Thoracic aorta (tissue), 2 donors: ENCODE data around the gene ITGB3BP. TPM values are rescaled to one million over a fixed set of nuclear protein-coding genes. Genes with fewer than 3 reads are reported as not detected.

ENCODE experiments used
- ATAC-seq: fragments of 150-250 bp; one replicate; pipeline ENCODE4 v1.8.0; 2017; ENCODE audit warnings: low read depth; ENCODE audit not compliant: insufficient number of reproducible peaks, low FRiP score
- DNase-seq: peaks from one replicate; pipeline ENCODE4 v3.0.0-alpha.2; 2020; ENCODE audit warnings: low spot score
- H3K27ac ChIP-seq, 2 donors: fragments of 200-600 bp; sonication (generic); 1 replicate in 1 of 2; 2 replicates in 1 of 2; pipeline ENCODE4 v1.5.1; 2016; ENCODE audit warnings: mild to moderate bottlenecking in 2 of 2, moderate library complexity in 2 of 2
- H3K27me3 ChIP-seq: fragments of 200-600 bp; sonication (generic); replicated peaks from 2 replicates; pipeline ENCODE4 v1.6.0; 2016; ENCODE audit warnings: mild to moderate bottlenecking; ENCODE audit not compliant: insufficient read depth
- H3K36me3 ChIP-seq: fragments of 200-600 bp; sonication (generic); one replicate; pipeline ENCODE4 v1.5.1; 2016
- H3K4me1 ChIP-seq, 2 donors: fragments of 200-600 bp; sonication (generic); 1 replicate in 1 of 2; 2 replicates in 1 of 2; pipeline versions ENCODE4 v1.5.1 to v1.6.0; 2016; ENCODE audit warnings: low read depth in 2 of 2, mild to moderate bottlenecking in 1 of 2; ENCODE audit not compliant: control insufficient read depth in 1 of 2
- H3K4me3 ChIP-seq: fragments of 200-600 bp; sonication (generic); 2 replicates; pipeline ENCODE4 v1.5.1; 2016; ENCODE audit warnings: mild to moderate bottlenecking
- H3K9me3 ChIP-seq: fragments of 200-600 bp; sonication (generic); 2 replicates; pipeline ENCODE4 v1.5.1; 2016
- total RNA-seq, 2 donors: library from RNA; depleted of rRNA; stranded (reverse); fragments of >200 nt; gene quantifications; one replicate each; pipeline versions ENCODE4 v1.1.0 to v1.2.3, GENCODE V29; 2016
- TF ChIP-seq, protein P1 (sequence below): fragments of 200-600 bp; sonication (generic); IDR thresholded peaks from one replicate; pipeline ENCODE4 v1.5.1; 2019; ENCODE audit warnings: antibody characterized with exemption

Gene ITGB3BP
- total RNA-seq, 2 donors from 2014 or later = 7.1 to 29.5 TPM

- DNase-seq = no peak
- TF ChIP-seq, protein P1, sequence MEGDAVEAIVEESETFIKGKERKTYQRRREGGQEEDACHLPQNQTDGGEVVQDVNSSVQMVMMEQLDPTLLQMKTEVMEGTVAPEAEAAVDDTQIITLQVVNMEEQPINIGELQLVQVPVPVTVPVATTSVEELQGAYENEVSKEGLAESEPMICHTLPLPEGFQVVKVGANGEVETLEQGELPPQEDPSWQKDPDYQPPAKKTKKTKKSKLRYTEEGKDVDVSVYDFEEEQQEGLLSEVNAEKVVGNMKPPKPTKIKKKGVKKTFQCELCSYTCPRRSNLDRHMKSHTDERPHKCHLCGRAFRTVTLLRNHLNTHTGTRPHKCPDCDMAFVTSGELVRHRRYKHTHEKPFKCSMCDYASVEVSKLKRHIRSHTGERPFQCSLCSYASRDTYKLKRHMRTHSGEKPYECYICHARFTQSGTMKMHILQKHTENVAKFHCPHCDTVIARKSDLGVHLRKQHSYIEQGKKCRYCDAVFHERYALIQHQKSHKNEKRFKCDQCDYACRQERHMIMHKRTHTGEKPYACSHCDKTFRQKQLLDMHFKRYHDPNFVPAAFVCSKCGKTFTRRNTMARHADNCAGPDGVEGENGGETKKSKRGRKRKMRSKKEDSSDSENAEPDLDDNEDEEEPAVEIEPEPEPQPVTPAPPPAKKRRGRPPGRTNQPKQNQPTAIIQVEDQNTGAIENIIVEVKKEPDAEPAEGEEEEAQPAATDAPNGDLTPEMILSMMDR = no peak
- H3K36me3 ChIP-seq = no peaks in the 10 kb centered on the region
- H3K4me1 ChIP-seq = no peaks in the 10 kb centered on the region
- H3K27ac ChIP-seq = peak overlapping the region in 1 of 2 donors; percentile 44
- no peaks in the 10 kb centered on the region for H3K27me3 ChIP-seq
- no peaks in the 10 kb centered on the region for H3K9me3 ChIP-seq
- ATAC-seq = no peak
- H3K4me3 ChIP-seq = no peak overlapping the region
These were observed 24.7 kb upstream of the ITGB3BP start for GRCh38 chr1:63547621-63548294.

DNA sequence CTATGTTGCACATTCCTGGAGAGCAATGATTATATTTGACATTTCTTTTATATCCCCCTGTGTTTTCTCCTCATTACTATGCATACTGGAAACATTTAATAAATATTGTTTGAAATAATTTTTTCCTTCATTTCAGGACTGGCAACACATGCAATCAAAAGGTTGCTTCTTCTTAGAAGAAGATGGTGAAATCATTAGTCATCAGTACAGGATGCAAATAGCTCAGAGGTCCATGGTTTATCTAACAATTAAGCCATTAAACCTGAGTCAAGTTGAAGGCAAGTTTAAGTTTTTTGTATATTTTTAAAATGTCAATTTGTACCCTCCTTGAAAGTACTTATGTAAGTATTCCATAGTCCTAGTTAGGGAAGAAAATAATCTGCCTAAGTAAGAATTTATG lies 22.8 kb upstream of the ITGB3BP start:
- Histone ChIP-seq H3K27ac (no peak overlapping the region), H3K4me1 (no peaks in the 10 kb centered on the region), H3K36me3 (no peaks in the 10 kb centered on the region), H3K27me3 (no peaks in the 10 kb centered on the region), H3K9me3 (no peaks in the 10 kb centered on the region), H3K4me3 (no peak overlapping the region)
- TF ChIP-seq, protein P1 = no peak
- no peak for ATAC-seq
- no peak for DNase-seq

DNA sequence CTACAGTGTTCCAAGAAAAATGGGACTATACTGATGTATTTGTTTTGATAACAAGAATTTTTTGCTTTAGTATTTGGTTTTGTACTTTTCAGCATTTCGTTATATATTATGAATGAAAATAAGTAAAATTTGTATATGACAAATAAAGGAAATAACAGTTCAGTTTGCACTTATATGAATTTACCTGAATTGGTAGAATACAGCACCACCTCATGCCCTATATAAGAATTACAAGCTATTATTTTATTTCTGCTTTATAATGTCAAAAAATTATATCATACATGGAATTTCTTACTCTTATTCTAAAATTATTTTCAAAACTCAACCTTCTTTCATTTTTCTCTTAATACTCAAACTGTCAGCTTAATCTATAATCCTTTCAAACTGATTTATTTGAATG lies 14.9 kb upstream of the ITGB3BP start:
- H3K9me3 ChIP-seq = no peaks in the 10 kb centered on the region
- no peak for DNase-seq
- peaks cover 7% of the 10 kb centered on the region for H3K36me3 ChIP-seq
- H3K27me3 ChIP-seq = no peaks in the 10 kb centered on the region
- ATAC-seq = no peak
- no peak overlapping the region for H3K4me3 ChIP-seq
- TF ChIP-seq, protein P1 = no peak
- no peak overlapping the region for H3K27ac ChIP-seq
- no peaks in the 10 kb centered on the region for H3K4me1 ChIP-seq

DNA sequence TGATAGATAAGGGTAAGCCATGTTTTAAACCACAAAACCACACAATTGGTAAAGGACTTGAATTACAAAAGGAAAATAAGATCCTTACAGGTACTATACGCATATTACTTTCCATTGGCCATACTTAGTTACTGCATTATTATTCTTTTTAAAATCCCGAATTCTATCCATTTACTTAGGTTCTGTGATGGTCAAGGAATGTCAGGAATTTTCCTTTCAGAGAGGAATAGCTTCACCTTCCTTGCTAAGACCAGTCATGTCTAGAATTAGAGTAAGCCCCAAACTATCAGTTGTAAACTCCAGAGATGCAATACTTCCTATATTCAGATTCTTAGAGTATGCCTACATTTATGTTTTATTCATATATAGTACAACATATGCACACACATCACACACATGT lies 14.0 kb upstream of the ITGB3BP start:
- TF ChIP-seq, protein P1 = no peak
- Histone ChIP-seq H3K27ac (no peak overlapping the region), H3K4me3 (no peak overlapping the region), H3K36me3 (peaks cover 12% of the 10 kb centered on the region), H3K9me3 (no peaks in the 10 kb centered on the region), H3K27me3 (no peaks in the 10 kb centered on the region), H3K4me1 (no peaks in the 10 kb centered on the region)
- no peak for DNase-seq
- no peak for ATAC-seq

GRCh38 chr1:63534406-63534805 lies 11.4 kb upstream of the ITGB3BP start:
- TF ChIP-seq, protein P1 = no peak
- DNase-seq (no peak), ATAC-seq (no peak)
- Histone ChIP-seq H3K36me3 (peaks cover 12% of the 10 kb centered on the region), H3K27me3 (no peaks in the 10 kb centered on the region), H3K27ac (no peak overlapping the region), H3K4me3 (no peak overlapping the region), H3K9me3 (no peaks in the 10 kb centered on the region), H3K4me1 (no peaks in the 10 kb centered on the region)
